OCI-M2 (cell line): ENCODE results near the gene CARD19.
"Not testable (repeated sequence)": the region's sequence is repeated elsewhere in the genome, so short reads cannot be mapped to it uniquely, and the experiment has no call there.

Experiments
- DNase-seq: peaks from one replicate; lab custom pipeline; 2025; ENCODE audit not compliant: unreplicated experiment; lab: John Stamatoyannopoulos, UW

The CARD19 gene

DNA sequence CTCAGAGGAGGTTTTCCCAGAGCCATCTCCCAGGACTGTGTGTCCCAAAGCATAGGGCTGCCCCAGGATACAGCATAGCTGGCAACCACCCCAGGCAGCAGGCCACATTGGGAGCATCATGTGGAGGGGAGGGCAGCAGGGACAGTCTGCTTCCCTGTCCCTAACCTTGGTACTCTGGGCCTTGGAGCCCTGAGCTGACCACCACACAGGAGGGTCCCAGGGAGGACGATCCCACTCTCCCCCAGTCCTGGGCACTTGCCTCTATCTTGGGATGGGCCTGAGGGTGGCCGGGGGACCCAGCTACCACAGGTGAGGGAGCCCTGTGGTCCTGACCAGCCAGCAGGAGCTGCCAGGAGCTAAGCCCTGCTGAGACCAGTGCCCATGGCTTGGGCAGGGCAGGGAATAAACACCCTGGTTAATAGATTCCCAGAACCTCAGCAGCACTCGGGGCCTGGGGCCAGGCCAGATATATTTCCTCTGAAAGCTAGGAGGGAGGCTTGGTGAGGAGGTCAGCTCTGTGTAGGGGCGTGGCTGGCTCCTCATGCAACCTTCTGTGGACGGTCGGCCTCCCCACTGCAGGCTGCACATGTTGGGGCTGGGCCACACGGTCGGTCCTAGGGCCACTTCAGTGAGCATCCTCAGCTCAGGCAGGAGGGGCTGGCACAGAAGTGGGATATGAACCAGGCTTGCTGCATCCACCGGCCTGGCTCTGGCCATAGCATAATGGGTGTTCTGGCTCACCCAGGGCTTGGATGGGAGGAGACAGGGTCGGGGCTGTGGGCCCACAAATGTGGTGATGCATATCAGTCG lies 33.9 kb downstream of the CARD19 start:
- no peak for DNase-seq

DNA sequence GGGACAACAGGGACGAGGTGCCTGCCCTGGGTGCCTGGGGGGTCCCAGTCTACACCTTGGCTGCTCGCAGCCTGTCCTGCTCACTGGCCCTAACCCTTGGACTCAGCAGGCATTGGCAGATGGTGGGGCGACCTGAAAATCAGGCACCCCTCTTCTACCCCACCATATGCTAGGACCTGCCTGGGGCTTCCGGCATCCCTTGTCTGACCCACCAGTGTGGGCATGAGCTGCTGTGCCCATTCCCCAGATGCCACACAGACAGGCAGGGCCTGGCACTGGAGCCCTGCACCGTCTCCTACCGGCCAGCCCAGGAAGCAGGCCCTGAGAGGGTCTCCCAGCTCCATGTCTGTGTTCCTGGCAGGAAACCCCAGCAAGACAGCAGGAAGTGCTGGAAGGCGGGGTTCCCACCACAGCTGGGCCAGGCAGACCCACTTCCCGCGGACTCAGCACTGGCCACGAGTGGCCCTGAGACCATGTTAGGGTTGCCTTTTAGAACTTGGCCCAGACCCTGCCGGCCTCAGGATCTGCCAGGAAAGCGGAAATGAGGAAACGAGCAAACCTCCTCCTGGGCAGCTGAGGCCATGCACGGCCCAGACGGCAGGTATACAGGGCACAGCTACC lies 35.0 kb downstream of the CARD19 start:
- DNase-seq: no peak

DNA sequence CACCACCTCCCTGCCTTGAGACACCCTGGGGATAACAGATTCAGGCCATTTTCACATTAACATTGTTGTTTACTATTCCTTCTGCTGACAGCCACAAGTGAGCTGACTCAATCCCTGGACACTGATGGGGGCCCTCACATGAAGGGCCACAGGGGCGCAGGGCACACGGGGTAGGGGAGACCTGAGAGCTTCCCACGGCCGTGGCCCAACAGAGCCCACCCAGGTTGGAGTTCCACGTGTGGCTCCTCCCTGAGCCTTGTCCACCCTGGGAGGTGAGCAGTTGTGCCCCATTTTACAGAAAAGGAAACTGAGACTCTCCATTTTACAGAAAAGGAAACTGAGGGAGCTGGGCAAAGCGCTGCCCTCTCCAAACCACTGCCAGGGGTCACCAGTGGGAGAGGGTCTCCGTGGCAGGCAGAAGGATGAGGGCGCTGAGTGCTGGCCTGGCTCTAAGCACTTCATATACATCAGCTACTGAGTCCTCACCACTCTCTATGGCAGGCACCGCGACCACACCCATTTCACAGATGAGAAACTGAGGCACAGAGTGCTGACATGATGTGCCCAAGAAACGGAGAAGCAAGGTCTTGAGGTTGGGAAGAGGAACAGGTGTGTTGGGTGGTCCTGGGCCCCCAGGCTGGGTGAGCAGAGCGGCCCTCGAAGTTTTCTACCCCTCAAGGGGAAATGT lies 35.7 kb downstream of the CARD19 start:
- DNase-seq: no peak

DNA sequence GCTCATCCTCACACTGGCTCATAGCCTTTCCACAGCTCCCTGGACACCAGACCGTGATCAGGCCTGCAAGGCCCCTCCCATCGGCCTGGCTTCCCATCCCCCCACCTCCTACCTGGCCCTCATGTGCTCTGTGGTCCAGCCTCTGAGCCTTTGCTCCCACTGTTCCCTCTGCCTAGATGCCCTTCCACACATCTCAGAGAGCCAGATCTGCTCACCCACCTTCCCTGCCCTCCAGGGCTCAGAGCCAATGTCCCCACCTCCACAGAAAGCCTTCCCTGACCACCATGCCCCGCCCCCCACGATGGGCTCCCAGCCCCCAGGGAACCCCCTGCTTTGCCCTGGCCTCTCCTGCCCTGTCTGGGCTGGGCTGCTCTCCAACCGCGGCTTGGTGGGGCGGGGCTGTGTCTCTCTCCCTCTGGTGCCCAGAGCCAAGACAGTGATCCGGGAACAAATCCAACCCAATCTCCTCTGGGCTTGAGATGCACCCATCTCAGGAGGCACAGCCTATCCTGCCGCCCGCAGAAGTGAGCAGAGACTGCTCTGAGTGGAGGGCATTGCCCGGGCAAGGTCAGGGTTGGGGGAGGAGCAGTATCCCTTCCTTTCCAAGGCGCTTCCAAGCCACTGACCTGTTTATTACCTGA lies 36.4 kb downstream of the CARD19 start:
- DNase-seq: no peak

DNA sequence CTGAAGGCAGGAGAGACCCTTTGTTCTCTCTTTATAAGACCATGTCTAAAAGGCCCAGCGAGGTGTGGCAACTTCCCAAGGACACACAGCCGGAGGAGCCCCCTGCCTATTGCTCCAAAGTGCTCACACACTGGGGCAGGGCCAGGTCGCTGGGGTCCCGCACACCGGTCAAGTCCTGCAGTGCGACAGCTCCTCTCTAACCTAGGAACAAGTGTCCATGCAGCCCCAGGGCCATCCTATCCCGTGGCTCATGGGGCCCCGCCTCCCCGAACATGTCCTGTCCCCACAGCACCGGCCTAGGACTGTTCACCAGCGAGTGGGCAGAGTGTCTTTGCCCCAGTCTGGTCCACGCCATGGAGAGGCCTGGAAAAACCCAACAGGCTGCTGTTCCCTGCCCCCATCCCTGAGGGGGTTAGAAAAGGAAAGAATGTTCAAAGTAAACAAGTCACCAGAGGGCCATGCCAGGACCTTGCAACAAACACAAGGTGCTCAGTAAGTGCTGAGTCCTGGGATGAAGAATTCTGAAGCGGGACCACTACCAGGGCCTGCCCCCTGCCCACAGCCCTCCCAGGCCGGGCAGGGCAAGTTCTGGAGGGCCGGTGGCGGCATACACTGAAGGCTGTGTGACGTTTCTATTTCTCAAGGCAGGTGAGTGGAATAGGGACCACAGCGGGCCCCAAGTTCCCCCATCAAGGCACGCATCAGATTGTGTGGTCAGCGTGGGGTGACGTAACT lies 37.1 kb downstream of the CARD19 start:
- DNase-seq: no peak

DNA sequence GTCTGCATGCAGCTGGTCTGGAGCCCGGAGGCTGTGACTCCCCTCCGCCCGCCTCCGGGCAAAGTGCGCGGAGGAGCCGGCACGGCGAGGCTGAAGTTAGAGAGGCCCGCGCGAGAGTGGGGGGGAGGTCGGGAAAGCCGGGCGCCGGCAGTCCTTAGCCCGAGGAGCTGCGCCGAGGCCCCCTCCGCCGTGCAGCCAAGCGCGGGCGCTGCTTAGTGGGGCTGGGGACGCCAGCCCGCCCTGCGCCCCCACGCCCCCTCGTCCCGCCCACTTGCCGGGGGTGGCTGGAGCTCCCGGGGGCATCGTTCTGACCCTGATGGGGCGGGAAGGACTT lies 37.6 kb downstream of the CARD19 start:
- DNase-seq: no peak

DNA sequence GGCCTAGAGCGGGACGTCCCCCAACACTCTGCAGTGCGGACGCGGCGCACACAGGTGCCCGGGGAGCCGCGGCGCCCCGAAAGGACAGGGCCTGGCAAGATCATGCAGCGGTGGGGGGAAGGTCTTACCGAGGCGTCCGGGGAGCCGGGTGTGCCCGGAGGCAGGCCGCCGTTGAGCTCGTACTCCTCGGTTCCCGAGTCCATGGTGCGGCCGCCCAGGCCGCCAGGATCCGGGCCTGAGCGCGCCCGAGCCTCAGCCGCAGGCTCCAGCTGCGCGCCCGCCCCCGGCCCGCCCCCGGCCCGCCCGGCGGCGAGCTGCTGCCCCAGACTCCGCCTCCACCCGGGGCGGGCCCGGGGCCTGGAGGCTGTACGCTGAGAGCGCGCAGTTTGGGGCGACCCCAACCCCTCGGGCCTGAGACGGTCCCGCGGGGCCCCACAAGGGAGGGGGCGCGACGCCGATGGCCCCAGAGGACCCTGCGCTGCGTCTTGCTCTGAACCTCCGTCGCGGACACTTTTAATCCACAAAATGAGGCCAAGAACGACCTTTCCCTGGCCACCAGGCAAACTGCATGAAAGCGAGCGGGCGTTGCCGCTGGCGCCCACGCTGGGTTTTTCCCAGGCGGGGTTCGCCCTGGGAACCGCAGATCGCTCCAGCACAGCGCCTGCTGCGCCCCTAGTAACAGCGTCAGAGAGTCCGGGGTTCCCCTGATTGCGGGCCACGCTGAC lies 38.2 kb downstream of the CARD19 start, which contains the start of gene NINJ1:
Gene NINJ1 (minus strand): TSS at position 237 of the 725 bp plus-strand sequence. CDS start 34 bp downstream, at position 203.
- DNase-seq: no peak

DNA sequence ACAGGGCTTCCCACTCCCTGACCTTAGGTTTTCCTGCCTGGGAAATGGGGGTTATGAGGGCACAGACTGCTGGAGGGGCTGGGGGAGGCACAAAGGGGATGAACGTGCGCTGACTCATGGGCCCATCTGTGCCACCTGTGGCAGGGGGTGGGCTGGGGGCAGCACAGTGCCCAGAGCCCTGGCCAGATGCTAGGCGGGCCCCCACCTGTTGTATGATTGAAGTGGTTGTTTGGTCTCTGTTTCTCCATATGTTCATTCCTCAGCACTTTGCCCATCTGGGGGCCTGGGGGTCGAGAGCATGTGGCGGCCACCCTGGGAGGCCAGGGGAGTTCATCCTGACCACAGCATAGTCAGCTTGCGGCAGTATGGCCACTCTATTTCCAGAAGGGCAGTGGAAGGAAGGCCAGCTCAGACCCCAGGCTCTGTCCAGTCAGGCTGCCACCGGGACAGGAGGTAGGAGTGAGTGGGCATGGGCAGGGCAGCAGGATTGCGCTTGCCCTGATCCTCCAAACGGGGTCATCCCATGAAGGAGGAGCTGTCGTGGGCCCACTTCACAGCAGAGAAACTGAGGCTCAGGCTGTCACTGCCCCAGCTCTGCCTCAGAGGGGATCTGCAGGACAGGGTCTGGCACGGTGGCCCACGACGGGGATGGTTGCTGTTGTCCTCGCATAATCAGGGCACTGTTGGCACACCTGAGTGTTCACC lies 38.9 kb downstream of the CARD19 start:
- DNase-seq: no peak

DNA sequence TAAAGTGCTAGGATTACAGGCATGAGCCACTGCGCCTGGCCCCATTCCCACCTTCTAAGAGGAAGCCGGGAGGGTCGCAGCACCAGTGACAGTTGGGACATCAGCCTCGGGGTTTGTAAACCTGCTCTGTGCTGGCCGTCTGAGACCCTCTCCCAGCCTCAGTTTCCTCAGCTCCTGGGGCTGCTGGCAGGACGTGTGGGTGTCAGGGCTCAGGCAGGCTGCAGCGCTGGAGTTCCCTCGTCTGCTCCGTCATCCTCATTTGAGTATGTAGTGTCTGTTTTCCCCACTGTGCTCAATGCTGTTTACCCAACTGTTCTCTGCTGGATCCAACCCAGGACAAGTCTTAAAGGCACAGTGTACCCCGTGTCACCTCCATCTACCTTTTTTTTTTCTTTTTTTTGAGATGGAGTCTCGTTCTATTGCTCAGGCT lies 40.0 kb downstream of the CARD19 start:
- no peak for DNase-seq

DNA sequence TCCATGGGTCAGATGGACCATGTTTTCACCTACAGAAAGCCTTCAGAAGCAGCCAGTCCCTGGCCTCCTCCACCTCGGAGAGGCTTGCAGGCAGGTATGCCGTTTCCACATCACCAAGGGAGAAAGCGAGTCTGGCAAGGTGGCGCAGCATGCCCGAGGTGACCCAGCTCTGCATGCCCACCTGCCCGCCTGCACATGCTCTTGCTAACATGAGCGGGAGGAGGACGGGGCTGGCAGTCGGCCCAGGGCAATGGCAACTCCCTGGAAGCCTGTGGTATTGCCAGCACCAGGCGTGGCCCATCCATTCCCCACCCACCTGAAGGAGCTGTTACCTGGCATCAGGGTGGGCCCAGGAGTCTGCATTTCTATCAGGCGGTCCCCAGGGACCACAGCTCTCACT lies 41.3 kb downstream of the CARD19 start:
- DNase-seq: no peak

DNA sequence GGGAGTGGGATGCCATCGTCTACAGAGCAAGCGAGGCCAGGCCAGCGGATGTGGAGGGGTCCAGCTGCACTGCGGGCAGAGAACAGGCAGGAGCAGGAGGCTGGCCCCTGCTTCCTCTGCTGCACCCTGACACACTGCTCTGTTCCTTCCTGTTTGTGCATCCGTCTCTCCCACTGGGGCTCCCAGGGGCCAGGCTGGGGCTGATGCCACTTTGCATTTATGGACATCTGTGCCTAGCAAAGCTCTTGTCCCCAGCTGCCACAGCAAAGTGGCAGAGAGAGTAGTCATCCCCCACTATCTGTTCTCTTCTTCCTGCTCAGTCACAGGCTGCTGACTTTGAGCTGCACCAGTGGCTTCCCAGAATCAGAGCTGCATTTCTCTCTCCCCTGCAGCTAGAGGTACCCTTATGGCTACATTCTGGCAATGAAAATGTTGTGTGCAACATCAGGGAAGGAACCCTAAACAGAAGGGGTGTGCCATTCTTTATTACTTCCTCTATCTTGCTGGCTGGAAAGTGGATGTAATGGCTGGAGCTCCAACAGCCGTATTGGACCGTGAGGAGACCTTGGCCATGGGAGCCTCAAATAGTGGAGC lies 42.3 kb downstream of the CARD19 start:
- DNase-seq: no peak

DNA sequence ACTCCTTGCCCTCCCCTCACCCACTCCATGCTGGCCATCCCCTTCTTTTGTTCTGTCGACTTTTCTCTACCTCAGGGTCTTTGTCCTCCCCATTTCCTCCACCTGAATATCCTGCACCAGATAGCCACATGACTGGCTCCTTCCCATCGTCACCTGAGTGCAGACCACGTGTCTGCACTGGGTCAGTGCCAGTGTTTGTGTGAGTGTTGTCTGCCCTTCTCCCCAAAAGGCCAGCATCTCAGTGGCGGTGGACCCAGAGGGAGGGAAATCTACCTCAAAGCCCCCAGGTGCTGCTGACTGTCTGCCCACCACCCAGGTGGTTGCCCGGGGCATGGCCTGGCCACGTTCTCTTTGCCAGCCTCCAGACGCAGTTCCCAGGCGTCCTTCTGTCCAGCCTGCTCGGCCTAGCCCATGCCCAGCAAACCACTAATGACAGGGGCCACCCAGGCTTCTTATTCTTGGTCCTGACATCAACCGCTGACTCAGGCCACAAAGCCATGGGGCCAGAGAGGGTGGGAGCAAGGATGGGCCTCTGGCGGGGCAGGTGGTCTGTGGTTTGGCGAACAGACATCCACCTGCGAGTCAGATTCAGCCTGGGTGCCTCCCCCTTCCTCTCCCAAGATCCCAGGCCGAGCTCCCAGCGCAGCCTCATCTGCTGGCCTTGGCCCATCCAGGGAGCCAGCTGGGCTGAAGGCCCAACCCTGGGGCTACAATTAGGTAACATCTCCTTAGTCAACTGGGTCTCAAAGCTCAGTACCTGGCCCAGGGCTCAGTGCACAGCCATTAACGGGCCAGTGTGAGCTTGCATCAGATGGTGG lies 43.6 kb downstream of the CARD19 start:
- DNase-seq: no peak

DNA sequence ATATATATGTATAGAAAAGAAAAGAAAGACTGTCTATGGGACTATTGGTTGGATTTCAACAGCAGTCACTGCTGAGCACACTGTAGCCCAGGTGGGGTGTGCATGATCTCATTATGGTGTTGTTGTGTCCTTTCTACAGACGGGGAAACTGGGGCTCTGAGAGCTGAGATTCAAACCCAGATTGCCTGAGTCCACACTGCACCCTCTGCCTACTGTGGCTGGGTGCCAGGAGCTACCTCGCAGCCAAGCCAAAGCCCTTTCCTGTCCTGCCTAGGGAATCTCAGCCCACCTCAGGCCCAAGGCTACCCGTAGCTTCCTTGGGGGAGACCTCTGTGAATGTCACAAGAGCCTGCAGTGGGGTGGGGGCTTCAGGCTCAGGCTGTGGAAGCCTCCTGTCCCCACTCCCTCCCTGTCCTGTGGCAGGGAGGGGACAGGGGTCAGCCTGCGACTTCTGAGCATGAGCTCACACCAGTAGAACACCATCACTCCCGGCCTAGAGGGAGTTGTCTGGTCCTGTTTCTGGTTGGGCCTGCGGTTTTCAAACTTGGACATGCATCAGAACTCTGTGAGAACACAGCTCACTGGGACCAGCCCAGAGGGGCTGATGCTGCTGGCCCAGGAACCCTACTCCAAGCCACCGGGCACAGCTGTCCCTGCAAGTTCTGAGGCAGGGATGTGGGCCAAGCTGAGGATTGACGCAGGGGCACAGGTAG lies 45.9 kb downstream of the CARD19 start:
- no peak for DNase-seq

DNA sequence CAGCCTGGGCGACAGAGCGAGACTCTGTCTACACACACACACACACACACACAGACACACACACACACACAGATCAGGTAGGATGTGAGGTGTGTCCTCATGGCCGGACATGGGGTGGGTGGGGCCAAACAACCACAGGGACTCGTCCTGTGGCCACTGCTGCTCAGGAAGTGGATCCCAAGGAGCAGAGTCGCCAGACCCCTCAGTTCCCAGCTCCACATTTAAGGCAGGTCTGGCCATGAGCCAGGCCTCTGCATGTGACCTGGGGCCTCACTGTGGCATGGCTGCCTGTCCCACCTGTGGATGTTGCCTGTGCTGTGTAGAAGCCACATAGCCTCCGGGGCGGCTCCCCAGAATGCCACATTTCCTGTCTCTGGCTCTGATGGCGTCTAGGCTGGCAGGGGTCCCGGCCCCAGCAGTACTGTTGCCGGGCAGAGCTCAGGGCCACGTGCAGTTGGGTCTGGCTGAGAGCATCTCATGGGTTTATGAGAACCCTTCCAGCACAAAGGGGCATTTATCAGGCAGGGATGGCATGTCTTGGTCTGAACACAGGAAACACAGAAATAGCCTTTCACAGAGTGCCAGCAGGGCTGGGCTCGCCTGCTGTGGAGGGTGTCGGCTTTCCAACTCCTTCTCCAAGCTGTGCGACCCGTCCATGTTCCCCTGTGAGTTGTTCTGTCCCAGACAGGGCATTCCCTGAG lies 48.0 kb downstream of the CARD19 start:
- no peak for DNase-seq

DNA sequence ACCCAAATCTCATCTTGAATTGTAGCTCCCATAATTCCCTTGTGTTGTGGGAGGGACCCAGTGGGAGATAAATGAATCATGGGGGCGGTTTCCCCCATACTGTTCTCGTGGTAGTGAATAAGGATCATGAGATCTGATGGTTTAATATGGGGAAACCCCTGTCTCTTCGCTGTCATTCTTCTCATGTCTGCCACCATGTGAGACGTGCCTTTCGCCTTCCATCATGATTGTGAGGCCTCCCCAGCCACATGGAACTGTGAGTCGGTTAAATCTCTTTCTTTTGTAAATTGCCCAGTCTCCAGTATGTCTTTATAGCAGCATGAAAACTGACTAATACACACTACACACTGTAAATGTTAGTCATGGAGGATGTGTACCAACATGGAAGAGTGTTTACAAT lies 50.7 kb downstream of the CARD19 start:
- DNase-seq: not testable (repeated sequence)

DNA sequence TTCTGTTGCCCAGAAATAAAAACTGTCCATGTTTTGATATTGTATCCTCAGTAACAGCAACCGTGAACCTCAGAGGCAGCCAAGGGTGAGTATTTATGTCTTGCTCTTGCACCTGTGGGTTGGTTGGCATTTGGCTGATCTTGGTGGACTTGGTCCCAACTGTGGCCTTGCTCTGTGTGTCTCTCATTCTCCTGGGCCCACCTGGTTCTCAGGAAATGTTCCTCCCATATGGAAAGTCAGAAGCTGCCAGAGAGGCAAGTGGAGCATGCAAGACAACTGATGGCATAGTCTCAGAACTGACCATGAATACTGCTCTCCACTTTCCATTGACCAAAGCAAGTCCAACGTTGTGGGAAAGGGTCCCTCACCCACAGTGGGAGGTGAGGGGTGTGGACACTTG lies 51.6 kb downstream of the CARD19 start:
- no peak for DNase-seq

DNA sequence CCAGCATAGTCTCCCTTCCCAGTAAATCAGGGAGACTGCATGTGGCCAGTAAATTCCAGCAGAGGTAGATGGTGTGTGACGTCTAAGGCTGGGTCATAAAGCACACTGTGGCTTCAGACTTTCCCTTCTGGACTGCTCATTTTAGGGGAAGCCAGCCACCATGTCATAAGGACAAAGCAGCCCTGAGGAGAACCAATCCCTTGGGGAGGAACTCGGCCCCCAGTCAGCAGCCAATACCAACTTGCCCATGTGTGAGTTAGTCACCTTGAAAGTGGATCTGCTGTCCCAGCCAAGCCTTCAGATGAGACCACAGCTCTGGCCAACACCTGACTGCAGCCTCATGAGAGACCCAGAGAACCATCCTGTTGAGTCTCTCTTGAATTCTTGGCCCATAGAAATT lies 52.7 kb downstream of the CARD19 start:
- DNase-seq: no peak
